A549 (cell line): Measurements from ENCODE around the gene RTBDN.

Source experiments
- KDM5A ChIP-seq: fragments of 200-600 bp; sonication (generic); IDR thresholded peaks from 2 replicates; pipeline ENCODE4 v1.6.1; 2016; ENCODE audit warnings: antibody characterized with exemption, mild to moderate bottlenecking
- NFE2L2 ChIP-seq: fragments of 150-350 bp; conservative IDR thresholded peaks from 2 replicates; pipeline ENCODE4 v1.6.1; 2014; ENCODE audit warnings: low read length
- RAD21 ChIP-seq, 2 experiments: fragments of >200 bp in 1 of 2; sonication (Bioruptor Twin) in 1 of 2; formaldehyde crosslinking in 1 of 2; IDR thresholded peaks in 1 of 2; conservative IDR thresholded peaks in 1 of 2; 2 replicates in 1 of 2; 3 replicates in 1 of 2; pipeline ENCODE4 v1.6.1; 2012 to 2018; ENCODE audit warnings: inconsistent platforms in 1 of 2
- RFX5 ChIP-seq: fragments of 450-650 bp; IDR thresholded peaks from 2 replicates; pipeline ENCODE4 v1.7.1; 2014; ENCODE audit warnings: antibody characterized with exemption, mild to moderate bottlenecking, moderate library complexity
- SREBF2 ChIP-seq: fragments of 450-650 bp; IDR thresholded peaks from 2 replicates; pipeline ENCODE4 v1.6.1; 2014; ENCODE audit warnings: mild to moderate bottlenecking, moderate library complexity
- TF ChIP-seq, protein P1 (sequence below): fragments of >200 bp; sonication (Bioruptor Twin); formaldehyde crosslinking; IDR thresholded peaks from 3 replicates; pipeline ENCODE4 v1.5.1; 2016
- TF ChIP-seq, protein P2 (sequence below): IDR thresholded peaks from 2 replicates; pipeline ENCODE4 v1.6.1; 2012

DNA sequence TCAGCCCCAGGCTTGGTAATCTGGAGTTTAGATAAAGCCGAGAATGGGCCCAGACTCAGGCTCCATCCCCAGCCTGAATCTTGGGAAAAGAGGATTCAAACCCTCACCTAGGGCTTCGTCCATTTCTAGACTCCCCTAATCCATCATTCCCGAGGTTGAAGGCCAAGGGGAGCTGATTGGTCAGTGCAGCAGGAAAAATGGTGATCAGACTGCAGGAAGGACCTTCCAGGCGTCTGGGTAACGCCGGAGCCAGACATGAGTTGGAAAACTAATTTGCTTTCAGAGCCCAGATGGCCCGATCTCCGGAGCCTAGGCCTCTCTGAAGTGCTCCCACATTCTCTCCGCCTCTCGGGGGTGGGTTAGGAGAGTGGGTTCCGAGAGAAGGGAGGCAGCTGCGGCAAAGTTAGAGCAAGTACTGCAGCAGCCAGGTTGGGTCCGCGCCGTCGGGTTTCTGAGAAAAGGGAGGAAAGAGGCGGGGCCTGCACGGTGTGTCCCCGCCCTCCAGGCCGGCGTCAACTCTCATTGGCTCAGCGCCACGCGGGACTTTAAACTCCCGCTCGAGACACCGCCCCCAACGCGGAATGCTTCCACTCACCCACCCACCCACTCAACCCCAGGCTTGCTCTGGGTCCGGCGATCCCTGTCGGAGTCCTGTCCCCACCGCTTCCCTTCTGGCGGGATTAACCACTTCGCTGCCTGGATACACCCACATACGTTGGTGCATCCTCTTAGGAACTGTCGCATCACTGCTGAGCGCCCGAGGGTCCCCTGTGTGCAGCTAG lies 788 bp upstream of the RTBDN start:
- TF ChIP-seq, protein P1, sequence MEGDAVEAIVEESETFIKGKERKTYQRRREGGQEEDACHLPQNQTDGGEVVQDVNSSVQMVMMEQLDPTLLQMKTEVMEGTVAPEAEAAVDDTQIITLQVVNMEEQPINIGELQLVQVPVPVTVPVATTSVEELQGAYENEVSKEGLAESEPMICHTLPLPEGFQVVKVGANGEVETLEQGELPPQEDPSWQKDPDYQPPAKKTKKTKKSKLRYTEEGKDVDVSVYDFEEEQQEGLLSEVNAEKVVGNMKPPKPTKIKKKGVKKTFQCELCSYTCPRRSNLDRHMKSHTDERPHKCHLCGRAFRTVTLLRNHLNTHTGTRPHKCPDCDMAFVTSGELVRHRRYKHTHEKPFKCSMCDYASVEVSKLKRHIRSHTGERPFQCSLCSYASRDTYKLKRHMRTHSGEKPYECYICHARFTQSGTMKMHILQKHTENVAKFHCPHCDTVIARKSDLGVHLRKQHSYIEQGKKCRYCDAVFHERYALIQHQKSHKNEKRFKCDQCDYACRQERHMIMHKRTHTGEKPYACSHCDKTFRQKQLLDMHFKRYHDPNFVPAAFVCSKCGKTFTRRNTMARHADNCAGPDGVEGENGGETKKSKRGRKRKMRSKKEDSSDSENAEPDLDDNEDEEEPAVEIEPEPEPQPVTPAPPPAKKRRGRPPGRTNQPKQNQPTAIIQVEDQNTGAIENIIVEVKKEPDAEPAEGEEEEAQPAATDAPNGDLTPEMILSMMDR: no peak
- TF ChIP-seq NFE2L2: no peak
- TF ChIP-seq RAD21 (conservative IDR thresholded peaks at IDR 0.05 in 1 of 2, IDR thresholded peaks at IDR 0.05 in 1 of 2): no peak
- no peak for TF ChIP-seq KDM5A
- no peak for TF ChIP-seq SREBF2
- no peak for TF ChIP-seq RFX5
- TF ChIP-seq, protein P2, sequence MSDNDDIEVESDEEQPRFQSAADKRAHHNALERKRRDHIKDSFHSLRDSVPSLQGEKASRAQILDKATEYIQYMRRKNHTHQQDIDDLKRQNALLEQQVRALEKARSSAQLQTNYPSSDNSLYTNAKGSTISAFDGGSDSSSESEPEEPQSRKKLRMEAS: no peak
